Subcutaneous abdominal adipose tissue (tissue), 5 donors: ENCODE results near the gene GADD45GIP1.
"Not testable (repeated sequence)": the region's sequence is repeated elsewhere in the genome, so short reads cannot be mapped to it uniquely, and the experiment has no call there.

Experiments used
- H3K27ac ChIP-seq: one replicate; pipeline ENCODE4 v1.7.0; 2013; ENCODE audit warnings: low read depth, mild to moderate bottlenecking, inconsistent platforms, low read length, moderate library complexity
- H3K27me3 ChIP-seq, 5 donors: one replicate each; pipeline ENCODE4 v1.7.0; 2013; ENCODE audit warnings: low read length in 5 of 5, inconsistent platforms in 1 of 5; ENCODE audit not compliant: control insufficient read depth in 5 of 5, insufficient read depth in 4 of 5
- H3K36me3 ChIP-seq, 5 donors: one replicate each; pipeline ENCODE4 v1.7.0; 2013; ENCODE audit warnings: low read length in 5 of 5; ENCODE audit not compliant: control insufficient read depth in 5 of 5, insufficient read depth in 5 of 5
- H3K4me1 ChIP-seq, 5 donors: one replicate each; pipeline ENCODE4 v1.7.0; 2013; ENCODE audit warnings: low read length in 5 of 5, mild to moderate bottlenecking in 3 of 5, moderate library complexity in 1 of 5; ENCODE audit not compliant: control insufficient read depth in 5 of 5, insufficient read depth in 5 of 5
- H3K4me3 ChIP-seq, 5 donors: one replicate each; pipeline ENCODE4 v1.7.0; 2013; ENCODE audit warnings: low read length in 5 of 5, low read depth in 1 of 5
- H3K9ac ChIP-seq, 5 donors: one replicate each; pipeline ENCODE4 v1.7.0; 2013; ENCODE audit warnings: low read length in 5 of 5, mild to moderate bottlenecking in 4 of 5, moderate library complexity in 3 of 5
- H3K9me3 ChIP-seq, 5 donors: one replicate each; pipeline ENCODE4 v1.7.0; 2013; ENCODE audit warnings: low read length in 5 of 5; ENCODE audit not compliant: control insufficient read depth in 5 of 5
- donor health status: healthy.
- donor health status: healthy.
- donor health status: healthy.
- donor health status: healthy.
- donor health status: healthy.

Gene GADD45GIP1

DNA sequence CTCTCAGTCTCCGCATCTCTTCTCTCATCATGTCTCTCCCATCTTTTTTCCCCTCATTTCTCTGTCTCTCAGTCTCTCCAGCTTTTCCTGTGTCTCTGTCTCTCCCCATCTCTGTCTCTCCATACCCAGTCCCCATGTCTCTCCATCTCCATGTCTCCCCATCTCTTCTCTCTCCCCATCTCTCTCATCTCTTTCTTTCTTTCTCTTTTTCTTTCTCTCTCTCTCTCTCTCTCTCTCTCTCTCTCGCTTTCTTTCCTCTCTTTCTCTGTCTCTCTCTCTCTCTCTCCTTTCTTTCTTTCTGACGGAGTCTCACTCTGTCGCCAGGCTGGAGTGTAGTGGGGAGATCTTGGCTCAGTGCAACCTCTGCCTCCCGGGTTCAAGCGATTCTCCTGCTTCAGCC, 25.6 kb upstream of the GADD45GIP1 start:
- Histone ChIP-seq H3K9ac (no peak overlapping the region), H3K36me3 (no peaks in the 10 kb centered on the region), H3K27ac (no peak overlapping the region), H3K9me3 (no peaks in the 10 kb centered on the region), H3K4me1 (peaks cover 14 to 32% (median 24%) of the 10 kb centered on the region in 5 donors), H3K4me3 (no peak overlapping the region), H3K27me3 (no peaks in the 10 kb centered on the region)

DNA sequence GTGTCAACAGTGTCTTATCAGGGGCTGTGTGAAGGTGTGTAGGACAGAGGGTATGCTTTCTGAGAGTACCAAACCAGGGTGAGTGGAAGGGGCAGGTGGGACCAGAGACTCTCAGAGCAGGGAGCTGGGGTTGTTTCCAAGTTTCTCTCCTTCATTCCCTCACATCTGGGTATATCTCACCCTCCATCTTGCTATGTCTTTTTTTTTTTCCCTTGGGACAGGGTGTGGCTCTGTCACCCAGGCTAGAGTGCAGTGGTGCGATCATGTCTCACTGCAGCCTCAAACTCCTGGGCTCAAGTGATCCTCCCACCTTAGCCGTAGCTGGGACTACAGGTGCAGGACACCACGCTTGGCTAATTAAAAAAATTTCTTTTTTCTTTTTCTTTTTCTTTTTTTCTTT, 23.0 kb upstream of the GADD45GIP1 start:
- Histone ChIP-seq H3K4me1 (peaks cover 7 to 23% (median 16%) of the 10 kb centered on the region in 5 donors), H3K4me3 (no peak overlapping the region), H3K27ac (no peak overlapping the region), H3K9ac (no peak overlapping the region), H3K27me3 (no peaks in the 10 kb centered on the region), H3K36me3 (no peaks in the 10 kb centered on the region), H3K9me3 (no peaks in the 10 kb centered on the region)

DNA sequence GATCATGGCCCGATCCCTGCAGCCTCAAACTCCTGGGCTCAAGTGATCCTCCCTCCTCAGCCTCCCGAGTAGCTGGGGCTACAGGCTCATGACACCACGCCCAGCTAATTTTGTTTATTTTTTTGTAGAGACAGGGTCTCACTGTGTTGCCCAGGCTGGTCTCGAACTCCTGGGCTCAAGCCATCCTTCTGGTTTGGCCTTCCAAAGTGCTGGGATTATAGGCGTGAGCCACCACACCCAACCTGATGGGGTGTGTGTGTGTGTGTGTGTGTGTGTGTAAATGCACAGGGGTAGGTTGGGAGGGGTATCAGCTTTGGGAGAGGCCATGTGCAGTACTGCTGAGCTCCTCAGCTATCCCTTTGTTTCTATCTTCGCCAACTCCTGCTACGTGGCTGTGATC, 19.1 kb upstream of the GADD45GIP1 start:
- not testable (repeated sequence) for H3K4me3 ChIP-seq, H3K4me1 ChIP-seq, H3K9ac ChIP-seq, H3K27me3 ChIP-seq, H3K9me3 ChIP-seq, H3K27ac ChIP-seq, H3K36me3 ChIP-seq

DNA sequence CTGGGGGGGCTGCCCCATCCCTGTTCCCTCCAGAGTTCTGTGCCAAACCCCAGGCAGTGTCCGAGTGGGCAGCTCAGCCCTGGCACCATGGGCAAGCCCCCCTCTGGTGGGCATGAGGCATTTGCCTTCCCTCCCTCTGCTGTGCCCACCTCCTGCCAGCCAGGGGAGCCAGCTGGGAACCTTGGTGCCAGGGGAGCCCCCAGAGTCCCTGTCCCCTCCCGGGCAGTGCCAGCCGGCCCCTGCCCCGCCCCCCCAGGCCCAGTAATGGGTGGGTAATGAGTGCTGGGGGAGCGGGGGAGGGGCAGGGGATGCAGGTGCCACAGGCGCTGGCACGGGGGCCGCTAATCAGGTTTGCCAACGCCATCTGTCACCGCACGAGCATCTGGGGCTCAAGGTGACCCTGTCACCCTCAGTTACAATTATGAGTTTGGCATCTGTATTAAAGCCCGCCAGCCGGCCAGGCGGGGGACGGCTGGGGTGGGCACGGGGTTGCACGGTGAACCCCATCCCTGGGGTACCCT, 18.3 kb upstream of the GADD45GIP1 start:
- no peak overlapping the region for H3K9ac ChIP-seq
- H3K36me3 ChIP-seq = no peaks in the 10 kb centered on the region
- peaks cover 3 to 7% (median 3%) of the 10 kb centered on the region in 5 donors for H3K4me1 ChIP-seq
- no peaks in the 10 kb centered on the region for H3K9me3 ChIP-seq
- H3K27me3 ChIP-seq = no peaks in the 10 kb centered on the region
- no peak overlapping the region for H3K4me3 ChIP-seq
- no peak overlapping the region for H3K27ac ChIP-seq

DNA sequence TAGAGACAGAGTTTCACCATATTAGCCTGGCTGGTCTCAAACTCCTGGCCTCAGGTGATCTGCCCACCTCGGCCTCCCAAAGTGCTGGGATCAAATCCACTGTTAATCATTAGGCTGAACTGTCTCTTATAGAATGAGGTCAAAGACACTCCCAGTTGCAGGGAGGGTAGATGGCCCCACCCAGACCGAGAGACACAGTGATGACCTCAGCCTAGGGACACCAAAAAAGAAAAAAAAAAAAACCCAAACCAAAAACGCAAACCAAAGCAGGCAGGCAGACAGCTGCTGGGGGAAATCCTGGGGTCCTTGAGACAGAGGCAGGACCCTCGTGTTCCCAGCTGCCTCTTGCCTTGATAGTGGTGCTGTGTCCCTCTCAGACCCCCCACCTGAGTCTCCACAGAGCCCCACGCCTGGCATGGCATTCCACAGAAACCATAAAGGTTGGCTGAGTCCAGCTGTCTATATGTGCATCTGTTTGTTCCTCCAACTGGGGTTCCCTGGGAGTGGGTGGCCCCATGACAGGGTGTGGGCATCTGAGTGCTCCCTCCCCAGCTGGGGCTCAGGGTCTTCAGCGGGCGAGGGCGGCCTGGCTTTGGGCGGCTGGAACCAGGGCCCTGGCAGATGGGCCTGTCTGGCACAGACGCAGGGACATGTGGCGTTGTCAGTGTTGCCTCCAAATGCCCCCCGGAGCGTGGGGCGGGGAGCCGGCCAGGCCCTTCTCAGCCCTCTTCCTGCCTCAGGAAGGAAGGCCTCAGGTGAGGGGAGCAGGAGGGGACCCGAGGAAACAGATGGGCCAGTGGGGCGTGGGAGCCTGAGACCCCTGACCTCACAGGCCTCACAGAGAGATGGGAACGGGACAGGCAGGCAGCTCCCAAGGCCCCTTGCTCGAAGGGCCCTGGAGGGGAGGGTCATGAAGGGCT, 17.5 kb upstream of the GADD45GIP1 start:
- no peaks in the 10 kb centered on the region for H3K9me3 ChIP-seq
- no peak overlapping the region for H3K9ac ChIP-seq
- H3K36me3 ChIP-seq = no peaks in the 10 kb centered on the region
- peaks cover 3 to 13% (median 9%) of the 10 kb centered on the region in 5 donors for H3K4me1 ChIP-seq
- no peak overlapping the region for H3K4me3 ChIP-seq
- no peaks in the 10 kb centered on the region for H3K27me3 ChIP-seq
- no peak overlapping the region for H3K27ac ChIP-seq

DNA sequence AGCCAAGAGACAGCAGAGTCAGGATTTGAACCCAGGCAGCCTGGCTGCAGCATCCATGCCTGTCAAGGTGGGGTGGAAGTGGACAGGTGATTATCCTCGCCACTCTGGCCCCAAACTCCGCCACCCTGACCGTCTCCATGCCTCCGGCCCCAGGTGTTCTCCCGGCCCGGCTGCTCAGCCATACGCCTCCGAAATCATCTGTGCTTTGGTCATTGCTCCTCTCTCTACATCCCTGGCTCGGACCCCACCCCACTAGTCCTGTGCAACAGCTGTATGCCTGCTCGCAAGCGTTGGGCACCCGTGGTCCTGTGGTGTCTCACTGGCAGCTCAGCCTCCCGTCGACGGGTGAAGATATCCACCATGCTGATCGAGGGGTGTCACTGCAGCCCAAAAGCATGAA, 16.2 kb upstream of the GADD45GIP1 start:
- H3K27ac ChIP-seq = no peak overlapping the region
- no peak overlapping the region for H3K9ac ChIP-seq
- H3K9me3 ChIP-seq = no peaks in the 10 kb centered on the region
- H3K4me3 ChIP-seq = no peak overlapping the region
- H3K27me3 ChIP-seq = no peaks in the 10 kb centered on the region
- peaks cover 3 to 16% (median 12%) of the 10 kb centered on the region in 5 donors for H3K4me1 ChIP-seq
- no peaks in the 10 kb centered on the region for H3K36me3 ChIP-seq

DNA sequence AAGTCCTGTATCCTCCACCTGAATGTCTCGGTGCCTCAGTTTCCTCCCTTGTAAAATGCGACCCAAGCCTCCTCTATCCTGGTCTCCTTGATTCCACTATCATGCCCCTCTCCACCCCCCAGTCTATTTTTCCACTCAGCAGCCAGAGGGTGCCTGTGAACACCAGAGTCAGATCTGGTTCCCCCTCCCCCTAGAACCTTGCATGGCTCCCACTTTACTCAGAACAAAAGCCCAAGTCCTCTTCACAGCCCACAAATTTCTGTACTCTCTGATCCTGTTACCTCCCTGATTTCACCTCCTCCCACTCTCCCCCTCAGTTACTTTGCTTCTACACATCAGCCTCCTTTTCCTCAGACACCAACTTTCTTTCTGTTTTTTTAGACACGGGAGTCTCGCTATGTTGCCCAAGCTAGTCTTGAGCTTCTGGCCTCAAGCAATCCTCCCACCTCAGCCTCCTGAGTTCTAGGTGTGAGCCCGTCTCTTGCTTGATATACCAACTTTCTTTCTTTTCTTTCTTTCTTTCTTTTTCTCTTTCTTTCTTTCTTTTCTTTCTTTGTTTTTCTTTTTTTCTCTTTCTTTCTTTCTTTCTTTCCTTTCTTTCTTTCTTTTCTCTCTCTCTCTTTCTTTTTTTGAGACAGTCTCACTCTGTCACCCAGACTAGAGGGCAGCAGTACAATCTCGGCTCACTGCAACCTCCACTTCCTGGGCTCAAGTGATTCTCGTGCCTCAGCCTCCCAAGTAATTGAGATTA, 13.2 kb upstream of the GADD45GIP1 start:
- Histone ChIP-seq H3K4me3 (no peak overlapping the region), H3K9me3 (no peaks in the 10 kb centered on the region), H3K36me3 (no peaks in the 10 kb centered on the region), H3K27ac (no peak overlapping the region), H3K4me1 (peaks cover 0 to 14% (median 13%) of the 10 kb centered on the region in 5 donors), H3K9ac (no peak overlapping the region), H3K27me3 (no peaks in the 10 kb centered on the region)

DNA sequence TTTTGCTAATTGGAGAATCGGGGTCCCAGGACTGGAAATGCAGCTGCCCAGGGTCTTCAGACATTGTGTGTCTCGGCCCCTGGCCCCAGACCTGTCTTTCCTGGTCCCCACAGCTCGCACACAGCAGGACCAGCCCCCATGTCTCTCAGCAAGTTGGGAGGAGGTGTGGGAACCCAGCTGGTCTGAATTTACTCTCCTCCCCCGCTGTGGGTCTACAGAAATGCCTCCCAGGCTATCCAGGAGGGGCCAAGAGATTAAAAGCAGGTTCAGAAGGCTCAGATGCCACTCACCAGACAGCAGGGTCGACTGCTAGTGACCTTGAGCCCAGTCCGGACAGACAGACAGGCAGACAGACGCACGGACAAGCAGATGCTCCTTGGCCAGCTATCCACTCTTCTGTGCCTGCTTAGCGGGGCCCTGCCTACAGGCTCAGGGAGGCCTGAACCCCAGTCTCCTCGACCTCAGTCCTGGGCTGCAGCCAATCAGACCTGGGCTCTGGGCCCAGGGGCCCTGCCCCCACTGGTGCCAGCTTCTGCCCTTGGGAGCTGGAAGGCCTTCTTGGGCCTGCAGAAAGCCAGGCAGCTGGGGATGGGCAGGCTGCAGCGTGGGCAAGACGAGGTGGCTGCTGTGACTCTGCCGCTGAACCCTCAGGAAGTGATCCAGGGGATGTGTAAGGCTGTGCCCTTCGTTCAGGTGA, 12.4 kb upstream of the GADD45GIP1 start, which contains the start of gene DAND5:
TSS of gene DAND5 (plus strand) at position 285 of the 697 bp plus-strand sequence. CDS start at position 370, 85 bp downstream.
- H3K27ac ChIP-seq = no peak within 1 kb of the TSS
- no peaks in the 10 kb centered on the region for H3K27me3 ChIP-seq
- no peaks in the 10 kb centered on the region for H3K9me3 ChIP-seq
- no peak within 1 kb of the TSS for H3K4me3 ChIP-seq
- H3K9ac ChIP-seq = peak within 1 kb of the TSS in 2 of 5 donors; percentile 28 to 34
- H3K36me3 ChIP-seq = no peaks in the 10 kb centered on the region
- peaks cover 0 to 18% (median 17%) of the 10 kb centered on the region in 5 donors for H3K4me1 ChIP-seq

DNA sequence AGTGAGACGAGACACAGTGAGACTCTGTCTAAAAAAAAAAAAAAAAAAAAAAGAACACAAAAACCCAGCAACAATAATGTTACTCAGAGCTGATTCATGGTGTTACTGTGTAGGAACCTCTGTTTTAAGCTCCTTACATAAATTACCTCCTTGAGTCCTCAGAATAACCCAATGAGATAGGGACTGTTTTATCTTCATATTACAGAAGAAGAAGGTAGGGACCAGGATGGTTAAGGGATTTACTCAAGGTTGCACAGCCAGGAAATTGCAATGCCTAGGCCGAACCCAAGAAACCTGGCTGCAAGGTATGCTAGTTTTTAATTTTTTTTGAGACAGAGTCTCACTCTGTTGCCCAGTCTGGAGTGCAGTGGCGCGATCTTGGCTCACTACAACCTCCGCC, 10.9 kb upstream of the GADD45GIP1 start:
- H3K9ac ChIP-seq = no peak overlapping the region
- no peak overlapping the region for H3K4me3 ChIP-seq
- peaks cover 0 to 18% (median 17%) of the 10 kb centered on the region in 5 donors for H3K4me1 ChIP-seq
- H3K27ac ChIP-seq = no peak overlapping the region
- H3K36me3 ChIP-seq = no peaks in the 10 kb centered on the region
- H3K9me3 ChIP-seq = no peaks in the 10 kb centered on the region
- no peaks in the 10 kb centered on the region for H3K27me3 ChIP-seq
